ENCODE measurements around the gene FIGN. TPM values are rescaled to one million over a fixed set of nuclear protein-coding genes. Genes with fewer than 3 reads are reported as not detected.

FIGN gene
- total RNA-seq, 2 experiments from 2014 or later = not detected

DNA sequence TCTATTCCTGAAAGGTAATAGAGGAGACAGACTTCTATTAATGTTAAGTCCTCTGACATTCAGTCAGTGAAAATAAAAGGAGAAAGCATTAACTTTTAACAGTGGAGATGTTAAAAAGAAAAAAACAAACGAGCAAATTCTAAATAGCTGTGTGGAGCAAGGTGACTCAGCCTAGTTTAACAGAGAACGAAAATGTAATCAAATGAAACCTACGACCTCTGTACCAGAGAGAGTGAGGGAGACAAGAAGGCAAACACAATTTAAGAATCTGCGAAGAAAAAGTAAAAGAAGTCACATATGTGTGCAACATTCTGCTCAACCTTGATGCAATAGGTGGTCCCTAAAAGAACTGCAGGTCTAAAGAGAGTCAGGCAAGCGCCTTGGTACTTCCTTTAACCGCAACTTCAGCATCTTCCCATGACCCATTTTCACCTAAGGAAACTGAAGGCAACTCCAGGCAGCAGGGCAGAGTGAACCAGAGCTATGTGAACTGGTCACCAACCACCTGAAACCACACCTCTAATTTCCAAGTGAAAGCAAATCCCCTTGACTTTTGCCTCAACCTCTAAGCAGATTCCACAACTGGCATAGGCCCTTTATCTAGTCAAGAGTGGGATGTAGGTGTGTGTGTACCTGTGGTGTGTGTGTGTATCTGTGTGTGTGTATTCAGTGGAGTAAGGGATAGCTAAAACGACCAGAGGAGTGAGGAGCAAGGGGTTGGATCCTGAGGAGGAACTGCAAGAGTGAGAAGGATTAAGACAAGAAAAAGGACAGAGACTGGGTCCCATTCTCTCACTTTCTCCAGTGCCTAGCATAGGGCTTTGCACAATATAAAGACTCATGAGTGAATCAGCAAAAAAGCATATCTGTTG is 43.0 kb downstream of the FIGN start:
- H3K4me3 Mint-ChIP-seq = no peak overlapping the region
- no peak overlapping the region for H3K27ac Mint-ChIP-seq
- no peaks in the 10 kb centered on the region for H3K36me3 Mint-ChIP-seq (ENCODE audit: low read depth)
- no peaks in the 10 kb centered on the region for H3K4me1 Mint-ChIP-seq (ENCODE audit: low read depth)
- CTCF ChIA-PET = no interaction called here
- no peaks in the 10 kb centered on the region for H3K27me3 Mint-ChIP-seq
- no peak for ATAC-seq
- peaks cover 1% of the 10 kb centered on the region for H3K9me3 Mint-ChIP-seq
- TF ChIP-seq, protein P1, sequence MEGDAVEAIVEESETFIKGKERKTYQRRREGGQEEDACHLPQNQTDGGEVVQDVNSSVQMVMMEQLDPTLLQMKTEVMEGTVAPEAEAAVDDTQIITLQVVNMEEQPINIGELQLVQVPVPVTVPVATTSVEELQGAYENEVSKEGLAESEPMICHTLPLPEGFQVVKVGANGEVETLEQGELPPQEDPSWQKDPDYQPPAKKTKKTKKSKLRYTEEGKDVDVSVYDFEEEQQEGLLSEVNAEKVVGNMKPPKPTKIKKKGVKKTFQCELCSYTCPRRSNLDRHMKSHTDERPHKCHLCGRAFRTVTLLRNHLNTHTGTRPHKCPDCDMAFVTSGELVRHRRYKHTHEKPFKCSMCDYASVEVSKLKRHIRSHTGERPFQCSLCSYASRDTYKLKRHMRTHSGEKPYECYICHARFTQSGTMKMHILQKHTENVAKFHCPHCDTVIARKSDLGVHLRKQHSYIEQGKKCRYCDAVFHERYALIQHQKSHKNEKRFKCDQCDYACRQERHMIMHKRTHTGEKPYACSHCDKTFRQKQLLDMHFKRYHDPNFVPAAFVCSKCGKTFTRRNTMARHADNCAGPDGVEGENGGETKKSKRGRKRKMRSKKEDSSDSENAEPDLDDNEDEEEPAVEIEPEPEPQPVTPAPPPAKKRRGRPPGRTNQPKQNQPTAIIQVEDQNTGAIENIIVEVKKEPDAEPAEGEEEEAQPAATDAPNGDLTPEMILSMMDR (IDR thresholded peaks at IDR 0.05) = no peak
- no peak for DNase-seq
- POLR2A ChIA-PET = interaction anchor here (0.5 kb wide), 1 partner anchor 1554 kb away, joined by 3 read pairs; no protein-coding TSS in a partner anchor
- intact Hi-C loops (cut with micrococcal nuclease) = no loop called here

GRCh38 chr2:163692081-163692480 is 43.7 kb downstream of the FIGN start:
- no peak overlapping the region for H3K4me3 Mint-ChIP-seq
- no peak overlapping the region for H3K27ac Mint-ChIP-seq
- no peaks in the 10 kb centered on the region for H3K27me3 Mint-ChIP-seq
- ATAC-seq (no peak), DNase-seq (no peak)
- no peaks in the 10 kb centered on the region for H3K4me1 Mint-ChIP-seq (ENCODE audit: low read depth)
- peaks cover 1% of the 10 kb centered on the region for H3K9me3 Mint-ChIP-seq
- ChIA-PET POLR2A (no interaction called here), CTCF (no interaction called here)
- TF ChIP-seq, protein P1 (IDR thresholded peaks at IDR 0.05) = no peak
- intact Hi-C loops (cut with micrococcal nuclease) = no loop called here
- H3K36me3 Mint-ChIP-seq (ENCODE audit: low read depth) = no peaks in the 10 kb centered on the region

GRCh38 chr2:163690896-163691295 is 44.9 kb downstream of the FIGN start:
- TF ChIP-seq, protein P1 (IDR thresholded peaks at IDR 0.05) = no peak
- H3K27me3 Mint-ChIP-seq = no peaks in the 10 kb centered on the region
- no peak overlapping the region for H3K4me3 Mint-ChIP-seq
- POLR2A ChIA-PET = no interaction called here
- peaks cover 1% of the 10 kb centered on the region for H3K9me3 Mint-ChIP-seq
- no peaks in the 10 kb centered on the region for H3K4me1 Mint-ChIP-seq (ENCODE audit: low read depth)
- no peak for ATAC-seq
- CTCF ChIA-PET = no interaction called here
- no peaks in the 10 kb centered on the region for H3K36me3 Mint-ChIP-seq (ENCODE audit: low read depth)
- no peak overlapping the region for H3K27ac Mint-ChIP-seq
- no peak for DNase-seq
- intact Hi-C loops (cut with micrococcal nuclease) = no loop called here

DNA sequence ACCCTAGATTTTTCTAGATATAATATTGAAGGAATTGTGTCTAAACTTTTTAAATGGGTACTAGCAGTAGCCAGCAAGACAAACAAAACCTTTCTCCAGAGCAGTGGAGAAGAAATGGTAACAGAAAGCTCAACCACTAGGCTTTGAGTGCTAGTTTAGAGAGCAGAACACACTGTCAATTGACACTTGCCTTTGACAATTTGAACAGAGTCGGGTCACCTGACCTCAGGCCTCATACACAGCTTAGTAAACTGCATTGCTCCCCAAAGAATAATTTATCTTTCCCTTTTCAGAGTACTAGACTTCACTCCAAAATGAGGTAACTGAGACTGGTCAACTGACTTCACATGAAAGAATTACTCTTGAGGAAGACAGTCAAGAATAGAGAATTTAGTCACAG is 48.6 kb downstream of the FIGN start:
- intact Hi-C loops (cut with micrococcal nuclease) = no loop called here
- Mint-ChIP-seq H3K4me1 (ENCODE audit: low read depth) (no peaks in the 10 kb centered on the region), H3K9me3 (peaks cover 3% of the 10 kb centered on the region), H3K36me3 (ENCODE audit: low read depth) (no peaks in the 10 kb centered on the region), H3K4me3 (no peak overlapping the region), H3K27ac (no peak overlapping the region), H3K27me3 (no peaks in the 10 kb centered on the region)
- ATAC-seq (no peak), DNase-seq (no peak)
- ChIA-PET POLR2A (no interaction called here), CTCF (no interaction called here)
- TF ChIP-seq, protein P1 (IDR thresholded peaks at IDR 0.05) = no peak

GRCh38 chr2:163686289-163686688 is 49.5 kb downstream of the FIGN start:
- H3K27me3 Mint-ChIP-seq = no peaks in the 10 kb centered on the region
- peaks cover 3% of the 10 kb centered on the region for H3K9me3 Mint-ChIP-seq
- intact Hi-C loops (cut with micrococcal nuclease) = no loop called here
- no peaks in the 10 kb centered on the region for H3K4me1 Mint-ChIP-seq (ENCODE audit: low read depth)
- ChIA-PET POLR2A (no interaction called here), CTCF (no interaction called here)
- no peak for ATAC-seq
- H3K36me3 Mint-ChIP-seq (ENCODE audit: low read depth) = no peaks in the 10 kb centered on the region
- no peak overlapping the region for H3K27ac Mint-ChIP-seq
- H3K4me3 Mint-ChIP-seq = no peak overlapping the region
- TF ChIP-seq, protein P1 (IDR thresholded peaks at IDR 0.05) = no peak
- DNase-seq = no peak
